ENCODE data around the gene ZNF564.
"Not testable (repeated sequence)": the region's sequence is repeated elsewhere in the genome, so short reads cannot be mapped to it uniquely, and the experiment has no call there.

The ZNF564 gene

DNA sequence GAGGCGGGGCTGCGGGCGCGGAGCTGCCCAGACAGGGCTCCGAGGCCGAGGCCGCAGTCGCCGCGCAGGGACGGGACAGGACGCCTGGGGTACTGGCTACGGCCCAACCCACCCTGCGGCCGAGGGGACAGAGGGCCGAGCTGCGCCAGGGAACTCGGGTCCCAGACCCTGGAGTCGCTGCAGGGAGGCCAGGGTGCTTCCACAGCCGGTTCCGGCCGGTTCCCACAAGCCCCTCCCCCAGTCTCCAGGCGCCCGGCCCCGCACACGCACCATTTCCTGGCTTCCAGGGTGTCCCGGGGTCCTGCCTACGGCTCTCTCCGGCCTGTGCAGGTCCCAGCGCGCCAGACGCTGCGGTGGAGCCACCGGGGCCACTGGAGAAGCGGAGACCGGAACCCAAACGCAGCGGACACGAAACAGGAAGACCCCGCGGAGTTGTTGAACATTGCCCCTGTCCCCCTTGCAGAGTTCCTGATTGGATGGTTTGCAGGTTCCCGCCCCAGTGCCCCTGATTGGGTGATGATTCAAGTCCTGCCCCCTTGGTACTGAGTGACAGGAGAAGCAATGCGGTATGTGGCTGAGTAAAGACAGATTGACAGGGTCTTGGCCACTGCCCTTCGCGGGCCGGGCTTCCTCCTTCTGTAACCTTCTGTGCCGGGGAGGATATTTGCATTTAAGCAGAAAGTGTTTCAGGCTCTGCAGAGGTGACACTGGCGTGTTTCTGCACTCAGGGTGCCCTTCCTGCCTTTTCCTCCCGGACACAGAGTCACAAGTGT is at the start of gene ZNF564:
Gene ZNF564, minus strand, starts transcription at position 423 of the 773 bp plus-strand sequence. Its CDS starts 150 bp downstream, at position 273.
- FAIRE-seq, result no peak

DNA sequence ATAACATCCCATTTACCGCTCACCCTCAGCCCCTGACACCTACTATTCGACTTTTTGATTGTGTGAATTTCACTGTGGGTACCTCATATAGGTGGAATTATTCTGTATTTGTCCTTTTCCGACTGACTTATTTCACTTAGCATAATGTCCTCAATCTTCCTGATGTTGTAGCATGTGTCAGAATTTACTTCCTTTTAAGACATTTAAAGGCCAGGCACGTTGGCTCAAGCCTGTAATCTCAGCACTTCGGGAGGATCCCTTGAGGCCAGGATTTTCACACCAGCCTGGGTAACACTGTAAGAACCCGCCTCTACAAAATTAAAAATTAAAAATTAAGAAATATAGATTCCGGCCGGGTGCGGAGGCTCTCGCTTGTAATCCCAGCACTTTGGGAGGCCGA is 46.3 kb upstream of the ZNF564 start:
- no peak for FAIRE-seq

DNA sequence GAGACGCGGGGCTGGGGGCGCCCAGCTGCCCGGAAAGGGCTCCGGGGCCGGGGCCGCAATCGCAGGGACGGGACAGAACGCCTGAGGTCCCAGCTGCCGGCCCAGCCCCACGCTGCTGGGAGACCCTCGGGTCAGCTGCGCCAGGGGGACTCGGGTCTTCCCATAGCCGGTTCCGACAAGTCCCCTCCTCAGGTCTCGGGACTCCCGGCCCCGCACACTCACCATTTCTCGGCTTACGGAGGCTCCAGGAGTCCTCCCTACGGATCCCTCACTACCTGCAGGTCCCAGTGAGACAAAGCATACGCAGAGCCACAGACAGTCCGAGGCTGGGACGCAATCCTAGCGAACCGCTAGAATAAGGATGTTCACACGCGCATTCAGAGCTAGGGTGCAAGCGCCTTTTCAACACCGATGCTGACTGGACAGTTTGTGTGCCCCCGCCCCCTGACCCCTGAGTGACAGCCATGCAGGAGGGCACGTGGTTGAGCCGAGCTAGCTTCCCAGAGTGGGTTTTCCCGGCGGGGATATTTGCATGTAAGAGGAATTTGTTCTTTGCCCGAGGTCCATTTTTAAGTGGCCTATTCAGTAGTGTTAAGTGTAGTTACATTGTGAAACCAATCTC is 45.8 kb upstream of the ZNF564 start:
- no peak for FAIRE-seq

DNA sequence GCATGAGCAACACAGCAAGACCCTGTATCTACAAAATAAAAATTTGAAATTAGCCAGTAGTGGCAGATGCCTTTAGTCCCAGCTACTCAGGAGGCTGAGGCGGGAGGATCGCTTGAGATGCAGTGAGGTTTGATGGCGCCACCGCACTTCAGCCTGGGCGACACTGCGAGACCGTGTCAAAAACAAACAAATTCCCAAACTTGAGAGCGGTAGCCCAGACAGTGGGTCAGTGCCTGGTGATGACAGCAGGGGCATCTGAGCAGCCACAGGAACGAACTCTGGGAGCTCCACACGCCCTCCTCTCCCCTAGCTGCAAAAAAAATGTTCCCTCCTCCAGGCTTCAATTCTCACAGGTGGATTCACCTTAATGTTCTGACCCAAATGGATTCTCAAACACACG is 45.2 kb upstream of the ZNF564 start:
- no peak for FAIRE-seq

GRCh38 chr19:12581100-12581499 is 29.8 kb upstream of the ZNF564 start:
- FAIRE-seq, result no peak

DNA sequence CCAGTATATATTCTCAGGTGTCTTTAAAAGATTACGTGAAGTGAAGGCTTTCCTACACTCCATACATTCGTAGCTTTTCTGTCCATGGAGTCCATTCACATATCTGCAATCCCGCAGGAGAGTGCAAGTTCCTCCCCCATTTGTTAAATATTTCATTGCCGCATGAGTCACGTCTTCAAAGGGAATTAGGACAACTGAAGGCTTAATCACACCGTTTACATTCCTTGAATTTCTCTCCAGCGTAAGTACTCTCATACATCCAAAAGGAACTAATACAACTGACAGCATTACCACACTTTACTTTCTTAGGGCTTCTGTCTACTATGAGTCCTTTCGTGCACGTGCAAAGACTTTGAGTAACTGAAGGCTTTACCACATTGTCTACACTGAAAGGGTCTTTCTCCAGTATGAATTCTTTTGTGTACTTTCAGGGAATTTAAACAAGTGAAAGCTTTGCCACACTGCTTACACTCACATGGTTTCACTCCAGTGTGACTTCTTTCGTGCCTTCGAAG is 29.0 kb upstream of the ZNF564 start:
- no peak for FAIRE-seq

- FAIRE-seq, result no peak
Observed at GRCh38 chr19:12578641-12579040, 27.4 kb upstream of the ZNF564 start.

- FAIRE-seq, result no peak
Observed at GRCh38 chr19:12574036-12574435, 22.8 kb upstream of the ZNF564 start.

DNA sequence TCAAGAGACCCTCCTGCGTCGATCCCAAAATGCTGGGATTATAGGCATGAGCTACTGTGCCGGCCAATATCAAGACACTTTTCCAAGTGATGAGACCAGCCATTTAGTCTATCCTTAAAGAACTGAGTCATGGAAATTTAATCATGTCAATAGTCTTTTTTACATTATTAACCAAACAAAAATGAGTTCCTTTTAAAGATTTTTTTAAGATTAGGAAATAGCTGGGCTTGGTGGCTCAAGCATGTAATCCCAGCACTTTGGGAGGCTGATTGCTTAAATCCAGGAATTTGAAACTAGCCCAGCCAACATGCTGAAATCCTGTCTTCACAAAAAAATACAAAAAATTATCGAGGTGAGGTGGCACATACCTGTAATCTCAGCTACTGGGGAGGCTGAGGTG is 16.7 kb upstream of the ZNF564 start:
- FAIRE-seq, result no peak

- not testable (repeated sequence) for FAIRE-seq
Observed at GRCh38 chr19:12566380-12566779, 15.1 kb upstream of the ZNF564 start.

GRCh38 chr19:12564016-12564664 is 12.9 kb upstream of the ZNF564 start:
- FAIRE-seq, result no peak

DNA sequence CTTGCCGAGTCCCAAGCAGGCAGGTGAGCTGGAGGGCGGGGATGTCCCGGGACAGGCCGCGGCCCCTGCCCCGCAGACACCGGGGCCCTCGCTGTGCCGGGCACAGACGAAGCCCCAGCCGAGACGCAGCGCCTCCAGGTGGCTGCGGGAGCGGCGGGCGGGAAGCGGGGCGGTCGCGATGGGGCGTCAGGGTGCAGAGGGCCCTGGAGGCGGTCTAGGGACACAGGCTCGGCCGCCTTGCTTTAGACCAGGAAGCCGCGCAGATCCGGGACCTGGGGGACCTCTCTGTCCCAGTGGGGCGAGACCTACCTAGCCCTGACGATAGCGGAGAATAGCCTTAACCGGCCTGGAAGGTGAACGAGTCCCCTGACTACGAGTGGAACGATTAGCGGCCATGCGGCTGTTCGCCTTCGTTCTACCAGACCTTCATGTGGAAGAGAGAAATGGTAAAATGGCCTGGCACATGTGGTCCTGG is 4.2 kb upstream of the ZNF564 start:
- FAIRE-seq, result no peak

GRCh38 chr19:12546903-12547302 is 4.4 kb downstream of the ZNF564 start:
- FAIRE-seq, result no peak

- FAIRE-seq, result no peak
Observed at GRCh38 chr19:12546068-12546467, 5.2 kb downstream of the ZNF564 start.

GRCh38 chr19:12545267-12545666 is 6.0 kb downstream of the ZNF564 start:
- FAIRE-seq, result no peak

DNA sequence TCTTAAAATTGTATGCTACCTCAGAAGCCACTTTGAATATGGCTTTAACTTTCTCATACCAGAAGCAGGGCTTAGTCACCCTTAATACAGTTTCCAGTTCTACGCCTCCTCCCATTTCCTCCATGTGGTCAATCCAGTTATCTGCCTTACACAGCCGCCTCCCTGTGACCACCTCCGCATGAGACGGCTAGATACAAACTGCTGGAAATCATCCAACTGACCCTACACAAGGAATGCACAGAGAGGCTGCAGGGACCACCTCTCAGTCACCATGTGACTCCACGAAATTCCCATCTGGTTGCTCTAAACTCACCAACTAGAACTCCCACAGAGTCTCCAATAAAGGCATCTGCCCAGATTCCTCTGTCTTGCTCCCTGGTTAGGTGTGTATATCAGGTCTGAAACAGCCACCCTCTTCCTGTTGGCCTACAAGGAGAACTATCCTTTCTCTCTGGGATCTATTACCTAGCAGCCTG is 6.8 kb downstream of the ZNF564 start:
- no peak for FAIRE-seq

- FAIRE-seq, result no peak
Observed at GRCh38 chr19:12543855-12544254, 7.4 kb downstream of the ZNF564 start.

DNA sequence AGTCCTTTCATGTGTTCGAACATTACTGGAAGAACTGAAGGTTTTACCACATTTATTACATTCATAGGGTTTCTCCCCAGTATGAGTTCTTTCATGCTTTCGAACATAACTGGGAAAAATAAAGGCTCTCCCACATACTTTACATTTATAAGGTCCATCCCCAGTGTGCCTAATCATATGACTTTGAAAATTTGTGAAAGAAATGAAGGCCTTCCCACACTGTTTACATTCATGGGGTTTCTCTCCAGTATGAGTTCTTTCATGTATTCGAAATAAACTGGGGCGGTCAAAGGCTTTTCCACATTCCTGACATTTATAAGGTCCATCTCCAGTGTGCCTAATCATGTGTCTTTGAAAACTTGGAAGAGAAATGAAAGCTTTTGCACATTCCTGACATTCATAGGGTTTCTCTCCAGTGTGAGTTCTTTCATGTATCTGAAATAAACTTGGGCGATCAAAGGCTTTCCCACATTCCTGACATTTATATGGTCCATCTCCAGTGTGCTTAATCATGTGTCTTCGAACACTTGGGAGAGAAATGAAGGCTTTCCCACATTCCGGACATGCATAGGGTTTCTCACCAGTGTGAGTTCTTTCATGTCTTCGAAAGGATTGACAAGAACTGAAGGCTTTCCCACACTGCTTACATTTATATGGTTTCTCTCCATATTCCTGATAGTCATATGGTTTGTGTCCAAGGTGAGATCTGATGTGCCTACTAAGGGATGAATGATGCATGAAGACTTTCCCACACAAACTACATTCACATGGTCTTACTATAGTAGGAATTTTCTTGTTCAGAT is 24.0 kb downstream of the ZNF564 start:
- no peak for FAIRE-seq

- no peak for FAIRE-seq
Observed at GRCh38 chr19:12526542-12526941, 24.7 kb downstream of the ZNF564 start.

GRCh38 chr19:12521996-12522395 is 29.3 kb downstream of the ZNF564 start:
- FAIRE-seq, result no peak

DNA sequence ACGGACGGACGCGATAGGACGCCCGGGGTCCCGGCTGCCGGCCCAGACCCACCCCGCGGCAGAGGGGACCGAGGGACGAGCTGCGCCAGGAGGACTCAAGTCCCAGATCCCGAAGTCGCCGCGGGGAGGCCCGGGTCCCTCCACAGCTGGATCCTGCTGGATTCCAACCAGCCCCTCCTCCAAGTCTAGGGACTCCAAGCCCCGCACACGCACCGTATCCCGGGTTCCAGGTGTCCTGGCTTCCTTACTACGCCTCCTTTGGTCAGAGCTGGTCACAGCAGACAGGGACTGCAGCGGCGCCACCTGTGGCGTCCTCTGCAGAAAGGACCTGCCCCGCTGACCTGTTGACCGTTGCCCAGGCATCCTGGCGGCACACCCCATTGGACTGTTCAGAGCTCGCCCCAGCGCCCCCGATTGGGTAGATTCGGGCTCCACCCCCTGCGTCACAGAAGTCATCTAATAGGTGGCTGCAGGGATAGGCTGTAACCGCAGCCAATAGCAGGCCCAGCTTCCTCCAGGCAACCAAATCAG is 37.7 kb downstream of the ZNF564 start:
- no peak for FAIRE-seq

- no peak for FAIRE-seq
Observed at GRCh38 chr19:12497032-12497431, 54.2 kb downstream of the ZNF564 start.

All from colon (tissue), 2 donors.